ENCODE results near the gene SAFB.

- TF ChIP-seq POLR2A (IDR thresholded peaks at IDR 0.05) (no peak), CTCF (IDR thresholded peaks at IDR 0.05) (no peak)
Observed at GRCh38 chr19:5603626-5604025, 19.3 kb upstream of the SAFB start.

Measured in transverse colon (tissue), 3 donors.